Measurements from ENCODE around the gene SLC25A4. TPM values are rescaled to one million over a fixed set of nuclear protein-coding genes. Genes with fewer than 3 reads are reported as not detected.

SLC25A4 gene
- polyA plus RNA-seq, 1 donor (not counting 4 experiments of a cell fraction or from before 2014, with no cell fraction given): 13.2 TPM

DNA sequence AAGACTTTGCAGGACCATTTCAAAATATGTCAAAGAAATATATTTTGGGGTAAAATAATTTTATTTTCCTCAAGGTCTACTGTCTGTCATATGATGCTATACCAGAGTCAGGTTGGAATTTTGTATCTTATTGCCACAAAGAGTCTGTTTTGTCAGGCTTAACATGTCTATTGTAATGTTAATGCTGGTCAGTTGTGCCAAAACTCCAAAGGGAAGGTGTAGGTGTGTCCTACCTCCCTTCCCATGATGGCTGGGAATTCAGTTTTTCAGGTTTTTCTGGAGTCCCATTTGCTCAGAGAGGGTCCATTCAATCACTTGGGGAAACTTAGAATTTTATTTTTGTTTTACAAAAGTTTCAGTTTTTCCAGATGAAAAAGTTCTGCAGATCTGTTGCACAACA is 33.3 kb upstream of the SLC25A4 start:
- Histone ChIP-seq H3K4me3 (ENCODE audit: control insufficient read depth in 2 of 3, extremely low read depth in 1 of 3, insufficient read depth in 2 of 3, low read depth in 1 of 3, low read length in 3 of 3) (no peak overlapping the region), H3K79me2 (ENCODE audit: control insufficient read depth, insufficient read depth, low read length) (no peaks in the 10 kb centered on the region), H3K27me3 (ENCODE audit: control insufficient read depth, extremely low read depth, insufficient read depth, low read length) (no peaks in the 10 kb centered on the region), H3K4me2 (ENCODE audit: control insufficient read depth, extremely low read depth, insufficient read depth, low read depth, low read length) (no peak overlapping the region), H2AFZ (ENCODE audit: control insufficient read depth, low read length) (no peak overlapping the region), H3K9me1 (ENCODE audit: control insufficient read depth, extremely low read depth, insufficient read depth, low read length) (no peaks in the 10 kb centered on the region), H4K20me1 (ENCODE audit: control insufficient read depth, extremely low read depth, insufficient read depth, low read length) (no peaks in the 10 kb centered on the region), H3K36me3 (ENCODE audit: control insufficient read depth in 2 of 2, extremely low read depth in 1 of 2, insufficient read depth in 2 of 2, low read length in 2 of 2) (no peaks in the 10 kb centered on the region), H3K27ac (ENCODE audit: control insufficient read depth, insufficient read depth, low read length) (no peak overlapping the region), H3K9me3 (ENCODE audit: control insufficient read depth, low read depth, low read length) (no peaks in the 10 kb centered on the region), H3K4me1 (ENCODE audit: control insufficient read depth, extremely low read depth, insufficient read depth, low read length) (peaks cover 7% of the 10 kb centered on the region), H3K9ac (ENCODE audit: control insufficient read depth, extremely low read depth, insufficient read depth, low read length) (no peak overlapping the region)
- dilution Hi-C loops (cut with MboI; ENCODE audit: extremely low pct_ligation_motif_present, low sequenced_read_pairs): no loop called here
- no peak for DNase-seq (ENCODE audit: low read depth, low spot score)
- no peak for FAIRE-seq
- TF ChIP-seq, protein P1, sequence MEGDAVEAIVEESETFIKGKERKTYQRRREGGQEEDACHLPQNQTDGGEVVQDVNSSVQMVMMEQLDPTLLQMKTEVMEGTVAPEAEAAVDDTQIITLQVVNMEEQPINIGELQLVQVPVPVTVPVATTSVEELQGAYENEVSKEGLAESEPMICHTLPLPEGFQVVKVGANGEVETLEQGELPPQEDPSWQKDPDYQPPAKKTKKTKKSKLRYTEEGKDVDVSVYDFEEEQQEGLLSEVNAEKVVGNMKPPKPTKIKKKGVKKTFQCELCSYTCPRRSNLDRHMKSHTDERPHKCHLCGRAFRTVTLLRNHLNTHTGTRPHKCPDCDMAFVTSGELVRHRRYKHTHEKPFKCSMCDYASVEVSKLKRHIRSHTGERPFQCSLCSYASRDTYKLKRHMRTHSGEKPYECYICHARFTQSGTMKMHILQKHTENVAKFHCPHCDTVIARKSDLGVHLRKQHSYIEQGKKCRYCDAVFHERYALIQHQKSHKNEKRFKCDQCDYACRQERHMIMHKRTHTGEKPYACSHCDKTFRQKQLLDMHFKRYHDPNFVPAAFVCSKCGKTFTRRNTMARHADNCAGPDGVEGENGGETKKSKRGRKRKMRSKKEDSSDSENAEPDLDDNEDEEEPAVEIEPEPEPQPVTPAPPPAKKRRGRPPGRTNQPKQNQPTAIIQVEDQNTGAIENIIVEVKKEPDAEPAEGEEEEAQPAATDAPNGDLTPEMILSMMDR (optimal IDR thresholded peaks at IDR 0.05 in 1 of 3, IDR thresholded peaks at IDR 0.05 in 1 of 3, conservative IDR thresholded peaks at IDR 0.05 in 1 of 3; ENCODE audit: extremely low read depth in 1 of 3, insufficient read depth in 2 of 3, low read length in 3 of 3): no peak
- TF ChIP-seq EZH2 (IDR thresholded peaks at IDR 0.05; ENCODE audit: low read length): no peak

DNA sequence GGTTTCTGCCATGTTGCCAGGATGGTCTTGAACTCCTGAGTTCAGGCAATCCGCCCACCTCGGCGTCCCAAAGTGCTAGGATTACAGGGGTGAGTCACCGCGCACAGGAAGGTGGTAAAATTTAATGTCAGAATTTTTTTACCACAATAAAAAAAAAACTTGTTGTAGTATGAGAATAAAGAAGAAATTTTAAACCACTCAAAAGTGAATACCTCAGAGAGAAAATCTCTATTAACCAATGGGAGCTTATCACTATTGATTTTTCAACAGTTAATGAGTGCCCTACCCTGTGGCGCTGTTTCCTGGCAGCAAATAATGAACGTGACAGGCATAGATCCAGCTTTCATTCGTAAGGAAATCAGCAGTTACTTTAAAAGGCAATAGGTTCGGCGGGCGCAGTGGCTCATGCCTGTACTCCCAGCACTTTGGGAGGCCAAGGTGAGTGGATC is 32.7 kb upstream of the SLC25A4 start:
- dilution Hi-C loops (cut with MboI; ENCODE audit: extremely low pct_ligation_motif_present, low sequenced_read_pairs): no loop called here
- Histone ChIP-seq H3K79me2 (ENCODE audit: control insufficient read depth, insufficient read depth, low read length) (no peaks in the 10 kb centered on the region), H3K4me2 (ENCODE audit: control insufficient read depth, extremely low read depth, insufficient read depth, low read depth, low read length) (no peak overlapping the region), H3K27ac (ENCODE audit: control insufficient read depth, insufficient read depth, low read length) (no peak overlapping the region), H3K4me1 (ENCODE audit: control insufficient read depth, extremely low read depth, insufficient read depth, low read length) (peaks cover 7% of the 10 kb centered on the region), H3K27me3 (ENCODE audit: control insufficient read depth, extremely low read depth, insufficient read depth, low read length) (no peaks in the 10 kb centered on the region), H3K4me3 (ENCODE audit: control insufficient read depth in 2 of 3, extremely low read depth in 1 of 3, insufficient read depth in 2 of 3, low read depth in 1 of 3, low read length in 3 of 3) (no peak overlapping the region), H3K36me3 (ENCODE audit: control insufficient read depth in 2 of 2, extremely low read depth in 1 of 2, insufficient read depth in 2 of 2, low read length in 2 of 2) (no peaks in the 10 kb centered on the region), H3K9me3 (ENCODE audit: control insufficient read depth, low read depth, low read length) (no peaks in the 10 kb centered on the region), H2AFZ (ENCODE audit: control insufficient read depth, low read length) (no peak overlapping the region), H3K9ac (ENCODE audit: control insufficient read depth, extremely low read depth, insufficient read depth, low read length) (no peak overlapping the region), H4K20me1 (ENCODE audit: control insufficient read depth, extremely low read depth, insufficient read depth, low read length) (no peaks in the 10 kb centered on the region), H3K9me1 (ENCODE audit: control insufficient read depth, extremely low read depth, insufficient read depth, low read length) (no peaks in the 10 kb centered on the region)
- no peak for TF ChIP-seq EZH2 (IDR thresholded peaks at IDR 0.05; ENCODE audit: low read length)
- TF ChIP-seq, protein P1 (optimal IDR thresholded peaks at IDR 0.05 in 1 of 3, IDR thresholded peaks at IDR 0.05 in 1 of 3, conservative IDR thresholded peaks at IDR 0.05 in 1 of 3; ENCODE audit: extremely low read depth in 1 of 3, insufficient read depth in 2 of 3, low read length in 3 of 3): no peak
- no peak for FAIRE-seq
- no peak for DNase-seq (ENCODE audit: low read depth, low spot score)

Measured in keratinocyte (primary cell).